ENCODE results near the gene ADAM12.

- TF ChIP-seq ZNF687 (IDR thresholded peaks at IDR 0.05), result no peak
- no peak for TF ChIP-seq CTCF (IDR thresholded peaks at IDR 0.05 in 2 of 3, conservative IDR thresholded peaks at IDR 0.05 in 1 of 3; ENCODE audit: control insufficient read depth in 2 of 3, extremely low read depth in 1 of 3, insufficient read depth in 1 of 3, low read depth in 3 of 3, low read length in 3 of 3)
- TF ChIP-seq MTA2 (IDR thresholded peaks at IDR 0.05; ENCODE audit: low read depth), result no peak
- TF ChIP-seq GABPA (IDR thresholded peaks at IDR 0.05; ENCODE audit: low read depth), result no peak
- TF ChIP-seq ASH2L (IDR thresholded peaks at IDR 0.05; ENCODE audit: borderline replicate concordance, low read depth), result no peak
- no peak for TF ChIP-seq PKNOX1 (IDR thresholded peaks at IDR 0.05)
- no peak for TF ChIP-seq EGR1 (IDR thresholded peaks at IDR 0.05; ENCODE audit: borderline replicate concordance in 1 of 2, low read depth in 2 of 2, low read length in 2 of 2)
- no peak for TF ChIP-seq SMAD1 (IDR thresholded peaks at IDR 0.05; ENCODE audit: low read depth, partially characterized antibody)
- no peak for TF ChIP-seq KLF5 (IDR thresholded peaks at IDR 0.05; ENCODE audit: partially characterized antibody)
- no peak for TF ChIP-seq POLR2AphosphoS5 (IDR thresholded peaks at IDR 0.05; ENCODE audit: low read length)
- TF ChIP-seq EZH2 (IDR thresholded peaks at IDR 0.05; ENCODE audit: borderline replicate concordance, control insufficient read depth, low read depth, low read length), result no peak
These were observed 217.5 kb downstream of the ADAM12 start for GRCh38 chr10:126170776-126171175.

Data from GM12878 (cell line).